NB4 (cell line): ENCODE measurements around the gene CD4.

Source experiments
- DNase-seq: peaks from one replicate; pipeline ENCODE4 v3.0.0; 2010; ENCODE audit warnings: low read depth
- H3K4me3 ChIP-seq: one replicate; pipeline ENCODE4 v1.5.1; 2011; ENCODE audit warnings: mild to moderate bottlenecking, low read depth, low read length, moderate library complexity
- CTCF ChIP-seq: IDR thresholded peaks from one replicate; pipeline ENCODE4 v1.5.1; 2012; ENCODE audit warnings: low read depth, low read length
- MAX ChIP-seq: IDR thresholded peaks from 2 replicates; pipeline ENCODE4 v1.6.1; 2011; ENCODE audit warnings: low read depth, low read length
- MYC ChIP-seq: IDR thresholded peaks from 2 replicates; pipeline ENCODE4 v1.6.1; 2011; ENCODE audit warnings: low read depth, low read length
- POLR2A ChIP-seq: IDR thresholded peaks from 2 replicates; pipeline ENCODE4 v1.6.1; 2011; ENCODE audit warnings: mild to moderate bottlenecking; ENCODE audit not compliant: insufficient read length; ENCODE audit errors: extremely low read depth

CD4 gene

GRCh38 chr12:6852651-6853354 lies 63.5 kb downstream of the CD4 start:
- TF ChIP-seq POLR2A, result no peak
- TF ChIP-seq MAX, result no peak
- TF ChIP-seq MYC, result no peak
- TF ChIP-seq CTCF, result no peak
- DNase-seq, result peak; percentile 58
- peak overlapping the region; percentile 89 for H3K4me3 ChIP-seq

- peak overlapping the region; percentile 89 for H3K4me3 ChIP-seq
- DNase-seq, result no peak
- no peak for TF ChIP-seq MYC
- TF ChIP-seq CTCF, result no peak
- TF ChIP-seq POLR2A, result no peak
- TF ChIP-seq MAX, result no peak
Measured at GRCh38 chr12:6853626-6854025, 64.3 kb downstream of the CD4 start.

- no peak for TF ChIP-seq CTCF
- TF ChIP-seq MYC, result no peak
- no peak for TF ChIP-seq POLR2A
- TF ChIP-seq MAX, result no peak
- no peak for DNase-seq
- H3K4me3 ChIP-seq, result no peak overlapping the region
Measured at GRCh38 chr12:6854036-6854435, 64.7 kb downstream of the CD4 start.

- no peak for DNase-seq
- no peak overlapping the region for H3K4me3 ChIP-seq
- TF ChIP-seq MYC (no peak), MAX (no peak), CTCF (no peak), POLR2A (no peak)
Measured at GRCh38 chr12:6855322-6855721, 66.0 kb downstream of the CD4 start.

GRCh38 chr12:6858799-6859198 lies 69.5 kb downstream of the CD4 start:
- no peak for TF ChIP-seq POLR2A
- no peak for TF ChIP-seq MAX
- TF ChIP-seq CTCF, result no peak
- no peak for TF ChIP-seq MYC
- no peak for DNase-seq
- H3K4me3 ChIP-seq, result no peak overlapping the region

- no peak for TF ChIP-seq MAX
- no peak for TF ChIP-seq POLR2A
- TF ChIP-seq CTCF, result no peak
- TF ChIP-seq MYC, result no peak
- no peak overlapping the region for H3K4me3 ChIP-seq
- no peak for DNase-seq
Measured at GRCh38 chr12:6860116-6860515, 70.8 kb downstream of the CD4 start.
